GM12892 (cell line): Measurements from ENCODE around the gene CRYBA4.

Source experiments
- DNase-seq: peaks from one replicate; pipeline ENCODE4 v3.0.0; 2011; ENCODE audit not compliant: insufficient read length
- FAIRE-seq: peaks from 2 replicates; lab custom pipeline; 2011; peaks lifted over from hg19 to GRCh38; lab: Jason Lieb, UNC
- POLR2A ChIP-seq: IDR thresholded peaks from 2 replicates; pipeline ENCODE4 v1.6.1; 2011; ENCODE audit warnings: low read depth, low read length, control low read depth
- POLR2AphosphoS5 ChIP-seq: IDR thresholded peaks from 2 replicates; pipeline ENCODE4 v1.6.1; 2011; ENCODE audit warnings: low read depth, low read length, control low read depth
- TAF1 ChIP-seq: IDR thresholded peaks from 2 replicates; pipeline ENCODE4 v1.6.1; 2011; ENCODE audit warnings: low read depth, mild to moderate bottlenecking, control low read depth, low read length, borderline replicate concordance

Gene CRYBA4

GRCh38 chr22:26615830-26616435 lies 5.8 kb upstream of the CRYBA4 start:
- no peak for FAIRE-seq
- DNase-seq: no peak
- TF ChIP-seq TAF1: no peak
- no peak for TF ChIP-seq POLR2A
- TF ChIP-seq POLR2AphosphoS5: no peak

- no peak for TF ChIP-seq TAF1
- TF ChIP-seq POLR2A: no peak
- no peak for TF ChIP-seq POLR2AphosphoS5
- FAIRE-seq (no peak), DNase-seq (no peak)
Observed at GRCh38 chr22:26616650-26617049, 5.1 kb upstream of the CRYBA4 start.

- FAIRE-seq: no peak
- no peak for DNase-seq
- TF ChIP-seq TAF1: no peak
- no peak for TF ChIP-seq POLR2A
- TF ChIP-seq POLR2AphosphoS5: no peak
Observed at GRCh38 chr22:26617271-26618199, 4.2 kb upstream of the CRYBA4 start, which contains the start of gene CRYBB1. Gene CRYBB1 (minus strand): TSS chr22:26618027. CDS start chr22:26616319, 1,708 bp downstream.

- no peak for FAIRE-seq
- no peak for DNase-seq
- TF ChIP-seq POLR2AphosphoS5: no peak
- TF ChIP-seq TAF1: no peak
- TF ChIP-seq POLR2A: no peak
Observed at GRCh38 chr22:26618455-26618854, 3.3 kb upstream of the CRYBA4 start.

- FAIRE-seq: no peak
- TF ChIP-seq TAF1 (no peak), POLR2A (no peak), POLR2AphosphoS5 (no peak)
- DNase-seq: no peak
Observed at GRCh38 chr22:26619510-26619909, 2.3 kb upstream of the CRYBA4 start.

- DNase-seq (no peak), FAIRE-seq (no peak)
- TF ChIP-seq TAF1 (no peak), POLR2A (no peak), POLR2AphosphoS5 (no peak)
Observed at GRCh38 chr22:26620197-26620596, 1.6 kb upstream of the CRYBA4 start.

- TF ChIP-seq TAF1 (no peak), POLR2AphosphoS5 (no peak), POLR2A (no peak)
- DNase-seq (no peak), FAIRE-seq (no peak)
Observed at GRCh38 chr22:26623984-26624383, 2.2 kb downstream of the CRYBA4 start.

GRCh38 chr22:26624803-26625202 lies 3.0 kb downstream of the CRYBA4 start:
- TF ChIP-seq POLR2A (no peak), TAF1 (no peak), POLR2AphosphoS5 (no peak)
- no peak for DNase-seq
- no peak for FAIRE-seq

GRCh38 chr22:26629988-26630761 lies 8.4 kb downstream of the CRYBA4 start:
- TF ChIP-seq POLR2A: no peak
- TF ChIP-seq POLR2AphosphoS5: no peak
- no peak for TF ChIP-seq TAF1
- DNase-seq (no peak), FAIRE-seq (no peak)

GRCh38 chr22:26631282-26631681 lies 9.5 kb downstream of the CRYBA4 start:
- TF ChIP-seq POLR2A: no peak
- TF ChIP-seq POLR2AphosphoS5: no peak
- TF ChIP-seq TAF1: no peak
- FAIRE-seq (no peak), DNase-seq (no peak)

- TF ChIP-seq POLR2A (no peak), POLR2AphosphoS5 (no peak), TAF1 (no peak)
- FAIRE-seq (no peak), DNase-seq (no peak)
Observed at GRCh38 chr22:26632422-26633155, 10.8 kb downstream of the CRYBA4 start.

- FAIRE-seq (no peak), DNase-seq (no peak)
- TF ChIP-seq POLR2A (no peak), TAF1 (no peak)
Observed at GRCh38 chr22:26634189-26634588, 12.4 kb downstream of the CRYBA4 start.
